Measurements from ENCODE around the gene B3GLCT. TPM values are rescaled to one million over a fixed set of nuclear protein-coding genes. Genes with fewer than 3 reads are reported as not detected.
A peak's percentile ranks its signal among the peaks of the same experiment; 100 is the strongest.

The B3GLCT gene
- total and polyA plus RNA-seq, 2 experiments from 2014 or later: 14.9 to 18.3 TPM

DNA sequence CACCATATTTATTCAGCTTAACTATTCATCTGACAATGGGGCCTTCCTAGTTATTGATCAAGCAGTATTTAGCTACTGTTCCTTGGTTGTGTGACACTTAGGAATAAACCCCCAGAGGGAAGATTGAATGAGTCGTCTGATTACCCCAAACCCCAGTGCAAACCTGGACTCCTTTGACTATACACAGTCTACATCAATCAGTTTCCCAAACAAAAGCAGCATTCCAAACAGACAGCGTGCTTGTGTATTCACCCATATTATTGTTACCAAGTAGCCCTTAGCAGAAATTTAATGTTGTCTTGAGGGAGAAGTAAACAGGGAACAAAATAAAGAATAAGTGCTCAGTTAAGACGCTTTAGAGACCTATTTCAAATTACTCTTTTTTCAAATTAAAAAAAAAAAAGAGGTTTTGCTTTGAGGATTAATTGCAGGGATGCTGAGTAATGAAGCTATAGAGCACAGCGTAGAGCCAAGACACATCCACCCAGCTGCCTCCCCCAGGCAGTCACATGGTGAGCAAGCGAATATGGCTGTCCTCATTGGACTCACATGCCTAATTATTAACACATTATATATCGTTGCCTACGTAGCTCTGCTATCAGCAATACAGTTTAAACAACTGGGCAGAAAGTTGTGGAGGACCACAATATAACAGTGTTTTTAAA lies 14.7 kb upstream of the B3GLCT start:
- no peak for TF ChIP-seq EZH2phosphoT487 (IDR thresholded peaks at IDR 0.05; ENCODE audit: insufficient read depth, low read depth)
- TF ChIP-seq EZH2 (IDR thresholded peaks at IDR 0.05; ENCODE audit: insufficient read depth, poor library complexity, severe bottlenecking): no peak
- H3K4me3 ChIP-seq: no peak overlapping the region
- H3K9me3 ChIP-seq (ENCODE audit: low read depth): no peaks in the 10 kb centered on the region
- no peaks in the 10 kb centered on the region for H3K9me2 ChIP-seq (ENCODE audit: insufficient read depth)
- in situ Hi-C loops (cut with MboI): no loop called here
- H3K79me2 ChIP-seq (ENCODE audit: insufficient read depth): no peaks in the 10 kb centered on the region
- H3K9ac ChIP-seq: no peak overlapping the region
- no peaks in the 10 kb centered on the region for H3F3A ChIP-seq (ENCODE audit: insufficient read depth)
- H3K36me3 ChIP-seq (ENCODE audit: low read depth): no peaks in the 10 kb centered on the region
- no peaks in the 10 kb centered on the region for H4K20me1 ChIP-seq (ENCODE audit: insufficient read depth)
- no peaks in the 10 kb centered on the region for H3K4me1 ChIP-seq (ENCODE audit: insufficient read depth)
- H3K27me3 ChIP-seq (replicated peaks; ENCODE audit: insufficient read depth): 0 out of 2 replicates have a peak, but pooled peaks cover 11% of the 10 kb centered on the region
- H2AFZ ChIP-seq: peak overlapping the region; percentile 55; the same call in 1 of the 2 replicates
- H3K4me2 ChIP-seq (ENCODE audit: unreplicated experiment): no peak overlapping the region
- WGBS, 2 experiments (ENCODE audit: low coverage in 1 of 2, low lambda C conversion rate in 2 of 2, missing lambda C conversion rate in 2 of 2): 47 to 51% methylated on average over 7 of the region's 7 CpGs
- no peak overlapping the region for H3K27ac ChIP-seq
- DNase-seq: peak; percentile 29

DNA sequence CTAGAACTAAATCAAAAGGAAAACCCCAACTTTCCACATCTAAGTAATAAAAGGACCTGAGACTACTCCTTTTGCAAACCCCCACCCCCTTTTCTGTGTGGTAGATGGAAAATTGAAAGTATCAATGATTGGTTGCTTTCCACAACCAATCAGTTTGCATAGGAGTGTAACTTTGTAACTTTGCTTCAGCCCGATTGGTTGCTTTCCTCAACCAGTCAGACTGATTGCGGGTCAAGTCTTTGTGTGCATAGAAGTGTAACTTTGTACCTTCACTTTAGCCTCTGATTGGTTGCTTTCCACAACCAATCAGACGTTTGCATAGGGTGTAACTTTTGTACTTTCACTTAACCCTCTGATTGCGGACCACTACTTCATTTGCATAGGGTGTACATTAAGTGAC lies 8.0 kb upstream of the B3GLCT start:
- Histone ChIP-seq H3K9ac (no peak overlapping the region), H2AFZ (no peak overlapping the region), H3K36me3 (ENCODE audit: low read depth) (no peaks in the 10 kb centered on the region), H4K20me1 (ENCODE audit: insufficient read depth) (no peaks in the 10 kb centered on the region), H3K9me2 (ENCODE audit: insufficient read depth) (no peaks in the 10 kb centered on the region), H3K79me2 (ENCODE audit: insufficient read depth) (no peaks in the 10 kb centered on the region), H3K27ac (no peak overlapping the region), H3F3A (ENCODE audit: insufficient read depth) (no peaks in the 10 kb centered on the region), H3K9me3 (ENCODE audit: low read depth) (no peaks in the 10 kb centered on the region), H3K27me3 (replicated peaks; ENCODE audit: insufficient read depth) (0 out of 2 replicates have a peak, but pooled peaks cover 14% of the 10 kb centered on the region), H3K4me3 (no peak overlapping the region), H3K4me2 (ENCODE audit: unreplicated experiment) (no peak overlapping the region), H3K4me1 (ENCODE audit: insufficient read depth) (0 out of 2 replicates have a peak, but pooled peaks cover 7% of the 10 kb centered on the region)
- TF ChIP-seq EZH2phosphoT487 (IDR thresholded peaks at IDR 0.05; ENCODE audit: insufficient read depth, low read depth) (no peak), EZH2 (IDR thresholded peaks at IDR 0.05; ENCODE audit: insufficient read depth, poor library complexity, severe bottlenecking) (no peak)
- 74 to 82% methylated on average over 4 of the region's 4 CpGs for WGBS, 2 experiments (ENCODE audit: low coverage in 1 of 2, low lambda C conversion rate in 2 of 2, missing lambda C conversion rate in 2 of 2)
- in situ Hi-C loops (cut with MboI): no loop called here
- no peak for DNase-seq

DNA sequence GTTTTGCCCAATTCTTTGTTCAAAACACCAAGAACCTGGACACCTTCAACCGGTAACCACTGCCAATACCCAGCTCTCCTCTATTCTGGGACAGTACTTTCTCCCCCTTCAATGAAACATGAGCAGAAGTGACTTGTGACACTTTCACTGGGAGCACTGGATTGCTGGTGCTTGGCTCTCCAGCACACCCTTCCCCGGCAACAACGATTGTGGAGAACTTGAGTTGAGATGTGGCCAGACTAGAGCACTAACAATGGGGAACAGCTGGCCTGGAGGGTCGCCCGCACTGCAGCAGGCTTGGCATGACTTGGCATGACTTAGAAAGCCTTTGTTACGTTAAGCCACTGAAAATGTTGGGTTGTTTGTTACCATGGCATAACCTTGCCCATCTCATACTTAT lies 7.5 kb upstream of the B3GLCT start:
- H3K4me2 ChIP-seq (ENCODE audit: unreplicated experiment): no peak overlapping the region

DNA sequence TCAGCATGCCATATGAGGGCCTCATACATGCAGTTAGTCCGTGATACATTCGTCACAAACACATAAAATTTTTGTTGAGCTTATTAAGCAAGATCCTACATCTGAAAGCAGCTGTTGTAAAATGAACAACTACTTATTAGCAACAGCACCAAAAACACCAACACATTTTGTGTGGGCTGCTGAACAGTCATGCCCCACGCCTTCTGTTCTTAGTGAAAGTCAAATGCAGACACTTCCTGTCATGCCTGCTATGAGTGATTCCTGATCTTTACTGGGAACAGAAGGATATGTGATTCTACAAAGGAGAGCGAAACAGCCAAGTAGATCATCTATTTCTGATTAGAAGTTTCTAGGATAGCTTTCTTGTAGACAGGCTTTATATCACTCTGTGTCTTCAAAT lies 4.2 kb upstream of the B3GLCT start:
- H3K36me3 ChIP-seq (ENCODE audit: low read depth): no peaks in the 10 kb centered on the region
- H2AFZ ChIP-seq: peak overlapping the region; percentile 17; the same call in 1 of the 2 replicates
- DNase-seq: peak; percentile 37
- no peaks in the 10 kb centered on the region for H3K9me2 ChIP-seq (ENCODE audit: insufficient read depth)
- H4K20me1 ChIP-seq (ENCODE audit: insufficient read depth): no peaks in the 10 kb centered on the region
- in situ Hi-C loops (cut with MboI): no loop called here
- TF ChIP-seq EZH2 (IDR thresholded peaks at IDR 0.05; ENCODE audit: insufficient read depth, poor library complexity, severe bottlenecking) (no peak), EZH2phosphoT487 (IDR thresholded peaks at IDR 0.05; ENCODE audit: insufficient read depth, low read depth) (no peak)
- H3K9me3 ChIP-seq (ENCODE audit: low read depth): no peaks in the 10 kb centered on the region
- peaks cover 7% of the 10 kb centered on the region for H3K79me2 ChIP-seq (ENCODE audit: insufficient read depth)
- 0 out of 2 replicates have a peak, but pooled peaks cover 7% of the 10 kb centered on the region for H3K4me1 ChIP-seq (ENCODE audit: insufficient read depth)
- 71 to 78% methylated on average over 4 of the region's 4 CpGs for WGBS, 2 experiments (ENCODE audit: low coverage in 1 of 2, low lambda C conversion rate in 2 of 2, missing lambda C conversion rate in 2 of 2)
- H3K27me3 ChIP-seq (replicated peaks; ENCODE audit: insufficient read depth): no peaks in the 10 kb centered on the region
- H3F3A ChIP-seq (ENCODE audit: insufficient read depth): no peaks in the 10 kb centered on the region
- no peak overlapping the region for H3K4me3 ChIP-seq
- H3K9ac ChIP-seq: no peak overlapping the region
- no peak overlapping the region for H3K27ac ChIP-seq
- H3K4me2 ChIP-seq (ENCODE audit: unreplicated experiment): no peak overlapping the region

More for the DNA sequence above, 7.5 kb upstream of the B3GLCT start:
- in situ Hi-C loops (cut with MboI): no loop called here
- no peaks in the 10 kb centered on the region for H4K20me1 ChIP-seq (ENCODE audit: insufficient read depth)
- no peaks in the 10 kb centered on the region for H3K9me3 ChIP-seq (ENCODE audit: low read depth)
- 0 out of 2 replicates have a peak, but pooled peaks cover 7% of the 10 kb centered on the region for H3K4me1 ChIP-seq (ENCODE audit: insufficient read depth)
- no peaks in the 10 kb centered on the region for H3K79me2 ChIP-seq (ENCODE audit: insufficient read depth)
- H3K4me3 ChIP-seq: no peak overlapping the region
- no peaks in the 10 kb centered on the region for H3K36me3 ChIP-seq (ENCODE audit: low read depth)
- no peak overlapping the region for H2AFZ ChIP-seq
- TF ChIP-seq EZH2phosphoT487 (IDR thresholded peaks at IDR 0.05; ENCODE audit: insufficient read depth, low read depth) (no peak), EZH2 (IDR thresholded peaks at IDR 0.05; ENCODE audit: insufficient read depth, poor library complexity, severe bottlenecking) (no peak)
- H3F3A ChIP-seq (ENCODE audit: insufficient read depth): no peaks in the 10 kb centered on the region
- no peak for DNase-seq
- H3K9ac ChIP-seq: no peak overlapping the region
- 16 to 24% methylated on average over 6 of the region's 6 CpGs for WGBS, 2 experiments (ENCODE audit: low coverage in 1 of 2, low lambda C conversion rate in 2 of 2, missing lambda C conversion rate in 2 of 2)
- no peak overlapping the region for H3K27ac ChIP-seq
- 0 out of 2 replicates have a peak, but pooled peaks cover 14% of the 10 kb centered on the region for H3K27me3 ChIP-seq (replicated peaks; ENCODE audit: insufficient read depth)
- H3K9me2 ChIP-seq (ENCODE audit: insufficient read depth): no peaks in the 10 kb centered on the region

Data from GM23248 (cell line).